ENCODE results near the gene CFHR4. TPM values are rescaled to one million over a fixed set of nuclear protein-coding genes. Genes with fewer than 3 reads are reported as not detected.
"Not testable (repeated sequence)": the region's sequence is repeated elsewhere in the genome, so short reads cannot be mapped to it uniquely, and the experiment has no call there.

CFHR4 gene
- total and polyA plus RNA-seq, 2 of the 13 experiments (the other 11 are each of a cell fraction or from before 2014, with no cell fraction given), result not detected

DNA sequence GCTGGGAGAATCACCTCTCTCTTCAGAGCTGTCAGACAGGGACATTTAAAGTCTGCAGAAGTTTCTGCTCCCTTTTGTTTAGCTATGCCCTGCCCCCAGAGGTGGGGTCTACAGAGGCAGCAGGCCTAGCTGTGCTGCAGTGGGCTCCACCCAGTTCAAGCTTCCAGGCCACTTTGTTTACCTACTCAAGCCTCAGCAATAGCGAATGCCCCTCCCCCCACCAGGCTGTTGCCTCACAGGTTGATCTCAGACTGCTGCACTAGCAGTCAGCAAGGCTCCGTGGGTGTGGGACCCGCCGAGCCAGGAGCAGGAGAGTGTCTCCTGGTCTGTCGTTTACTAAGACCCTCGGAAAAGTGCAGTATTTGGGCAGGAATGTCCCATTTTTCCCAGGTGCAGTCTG lies 53.6 kb downstream of the CFHR4 start (continued):
- TF ChIP-seq GATAD1 (CRISPR knock-in tag; IDR thresholded peaks at IDR 0.05) (0 out of 2 replicates have a peak, but pooled peaks have one; percentile 13), FOXA1 (CRISPR knock-in tag; IDR thresholded peaks at IDR 0.05) (peak; percentile 30; the same call in 1 of the 2 replicates), ARID5B (CRISPR knock-in tag; IDR thresholded peaks at IDR 0.05) (peak; percentile 62), ZNF598 (CRISPR knock-in tag; IDR thresholded peaks at IDR 0.05; ENCODE audit: borderline replicate concordance) (0 out of 2 replicates have a peak, but pooled peaks have one; percentile 14), ZNF292 (CRISPR knock-in tag; IDR thresholded peaks at IDR 0.05; ENCODE audit: borderline replicate concordance, low read depth) (peak; percentile 80; the same call in 1 of the 2 replicates), ZFP91 (CRISPR knock-in tag; IDR thresholded peaks at IDR 0.05; ENCODE audit: borderline replicate concordance) (peak; percentile 56; the same call in 1 of the 2 replicates), FOXP1 (CRISPR knock-in tag; IDR thresholded peaks at IDR 0.05) (peak; percentile 49), HDAC1 (CRISPR knock-in tag; IDR thresholded peaks at IDR 0.05) (peak; percentile 44; the same call in 1 of the 2 replicates), RARA (CRISPR knock-in tag; IDR thresholded peaks at IDR 0.05) (0 out of 2 replicates have a peak, but pooled peaks have one; percentile 19), SP5 (CRISPR knock-in tag; IDR thresholded peaks at IDR 0.05; ENCODE audit: borderline replicate concordance, low read depth) (peak; percentile 47; the same call in 1 of the 2 replicates), SOX13 (CRISPR knock-in tag; conservative IDR thresholded peaks at IDR 0.05 in 1 of 2, IDR thresholded peaks at IDR 0.05 in 1 of 2) (0 out of 4 replicates have a peak, but pooled peaks of 1 of the 2 experiments have one; percentile 13), BCL3 (CRISPR knock-in tag; IDR thresholded peaks at IDR 0.05) (0 out of 2 replicates have a peak, but pooled peaks have one; percentile 27), ZNF687 (CRISPR knock-in tag; IDR thresholded peaks at IDR 0.05) (peak; percentile 33; the same call in 1 of the 2 replicates), FOXA3 (CRISPR knock-in tag; IDR thresholded peaks at IDR 0.05) (peak; percentile 53; the same call in 1 of the 2 replicates), SALL1 (CRISPR knock-in tag; IDR thresholded peaks at IDR 0.05) (peak; percentile 64; the same call in 1 of the 2 replicates), ZNF501 (CRISPR knock-in tag; IDR thresholded peaks at IDR 0.05) (peak; percentile 52; the same call in 1 of the 2 replicates)
- not testable (repeated sequence) for TF ChIP-seq FOXA1, FOXP1, SOX13 (IDR thresholded peaks at IDR 0.05)

Data from HepG2 (cell line).